DND-41 (cell line): ENCODE results near the gene ATXN3.

Experiments used
- EZH2 ChIP-seq: IDR thresholded peaks from 3 replicates; pipeline ENCODE4 v1.6.1; 2012; ENCODE audit warnings: borderline replicate concordance, low read depth, mild to moderate bottlenecking, moderate library complexity, low read length, inconsistent platforms; ENCODE audit not compliant: severe bottlenecking
- TF ChIP-seq, protein P1 (sequence below): IDR thresholded peaks from 2 replicates; pipeline ENCODE4 v1.5.1; 2012; ENCODE audit warnings: borderline replicate concordance, low read length, moderate library complexity, mild to moderate bottlenecking; ENCODE audit not compliant: poor library complexity, severe bottlenecking; ENCODE audit errors: extremely low read depth

DNA sequence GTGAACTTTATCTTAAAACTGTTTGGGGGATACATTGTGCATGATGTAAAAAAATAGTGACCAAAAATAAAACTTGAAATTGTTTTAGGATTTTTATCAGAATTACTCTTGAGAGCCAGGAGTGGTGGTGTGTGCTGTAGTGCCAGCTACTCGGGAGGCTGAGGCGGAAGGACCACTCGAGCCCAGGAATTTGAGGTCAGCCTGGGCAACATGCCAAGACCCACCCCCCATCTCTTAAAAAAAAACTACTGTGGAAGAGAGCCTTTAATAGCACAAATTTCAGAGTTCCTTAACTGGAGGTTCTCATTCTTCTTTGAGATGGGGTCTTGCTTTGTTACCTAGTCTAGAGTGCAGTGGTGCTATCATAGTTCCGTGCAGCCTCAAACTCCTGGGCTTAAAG lies 36.9 kb upstream of the ATXN3 start:
- TF ChIP-seq, protein P1, sequence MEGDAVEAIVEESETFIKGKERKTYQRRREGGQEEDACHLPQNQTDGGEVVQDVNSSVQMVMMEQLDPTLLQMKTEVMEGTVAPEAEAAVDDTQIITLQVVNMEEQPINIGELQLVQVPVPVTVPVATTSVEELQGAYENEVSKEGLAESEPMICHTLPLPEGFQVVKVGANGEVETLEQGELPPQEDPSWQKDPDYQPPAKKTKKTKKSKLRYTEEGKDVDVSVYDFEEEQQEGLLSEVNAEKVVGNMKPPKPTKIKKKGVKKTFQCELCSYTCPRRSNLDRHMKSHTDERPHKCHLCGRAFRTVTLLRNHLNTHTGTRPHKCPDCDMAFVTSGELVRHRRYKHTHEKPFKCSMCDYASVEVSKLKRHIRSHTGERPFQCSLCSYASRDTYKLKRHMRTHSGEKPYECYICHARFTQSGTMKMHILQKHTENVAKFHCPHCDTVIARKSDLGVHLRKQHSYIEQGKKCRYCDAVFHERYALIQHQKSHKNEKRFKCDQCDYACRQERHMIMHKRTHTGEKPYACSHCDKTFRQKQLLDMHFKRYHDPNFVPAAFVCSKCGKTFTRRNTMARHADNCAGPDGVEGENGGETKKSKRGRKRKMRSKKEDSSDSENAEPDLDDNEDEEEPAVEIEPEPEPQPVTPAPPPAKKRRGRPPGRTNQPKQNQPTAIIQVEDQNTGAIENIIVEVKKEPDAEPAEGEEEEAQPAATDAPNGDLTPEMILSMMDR, result no peak
- TF ChIP-seq EZH2, result no peak
